Measurements from ENCODE around the gene SLC6A19. TPM values are rescaled to one million over a fixed set of nuclear protein-coding genes. Genes with fewer than 3 reads are reported as not detected.

The SLC6A19 gene
- total and polyA plus RNA-seq, 2 of the 13 experiments (the other 11 are each of a cell fraction or from before 2014, with no cell fraction given), result 0.02 TPM; not detected in 1

GRCh38 chr5:1167728-1168709 is 33.4 kb upstream of the SLC6A19 start (continued):
- no peak for TF ChIP-seq TFE3 (CRISPR knock-in tag; IDR thresholded peaks at IDR 0.05)
- no peak for TF ChIP-seq ZSCAN29 (CRISPR knock-in tag; conservative IDR thresholded peaks at IDR 0.05)
- no peak for TF ChIP-seq SOX6 (IDR thresholded peaks at IDR 0.05)
- peak; percentile 31; the same call in 1 of the 2 replicates for TF ChIP-seq SOX6 (CRISPR knock-in tag; IDR thresholded peaks at IDR 0.05)
- TF ChIP-seq ZFP36L2 (CRISPR knock-in tag; IDR thresholded peaks at IDR 0.05), result no peak
- no peak for TF ChIP-seq NAIF1 (CRISPR knock-in tag; IDR thresholded peaks at IDR 0.05; ENCODE audit: borderline replicate concordance)
- TF ChIP-seq ATF4 (CRISPR knock-in tag; IDR thresholded peaks at IDR 0.05), result no peak
- TF ChIP-seq ZSCAN20 (CRISPR knock-in tag; IDR thresholded peaks at IDR 0.05; ENCODE audit: borderline replicate concordance), result no peak
- no peak for TF ChIP-seq ZNF326 (CRISPR knock-in tag; IDR thresholded peaks at IDR 0.05; ENCODE audit: borderline replicate concordance)
- TF ChIP-seq ZNF749 (CRISPR knock-in tag; IDR thresholded peaks at IDR 0.05; ENCODE audit: borderline replicate concordance), result no peak
- TF ChIP-seq ZNF775 (CRISPR knock-in tag; IDR thresholded peaks at IDR 0.05; ENCODE audit: borderline replicate concordance), result no peak
- TF ChIP-seq ZFP91 (CRISPR knock-in tag; IDR thresholded peaks at IDR 0.05; ENCODE audit: borderline replicate concordance), result peak; percentile 81; the same call in 1 of the 2 replicates
- no peak for TF ChIP-seq HNRNPK (IDR thresholded peaks at IDR 0.05; ENCODE audit: low read depth, low read length, poor library complexity, severe bottlenecking)
- TF ChIP-seq KAT8 (CRISPR knock-in tag; IDR thresholded peaks at IDR 0.05), result no peak
- no peak; the same call in 1 of the 2 replicates for TF ChIP-seq BCL6 (CRISPR knock-in tag; IDR thresholded peaks at IDR 0.05)
- TF ChIP-seq PAWR (CRISPR knock-in tag; IDR thresholded peaks at IDR 0.05; ENCODE audit: borderline replicate concordance), result no peak
- TF ChIP-seq HNRNPLL (IDR thresholded peaks at IDR 0.05; ENCODE audit: low read depth, low read length, poor library complexity, severe bottlenecking), result no peak
- TF ChIP-seq MED13 (CRISPR knock-in tag; IDR thresholded peaks at IDR 0.05), result no peak
- no peak for TF ChIP-seq MATR3 (CRISPR knock-in tag; IDR thresholded peaks at IDR 0.05)
- TF ChIP-seq ZNF556 (CRISPR knock-in tag; IDR thresholded peaks at IDR 0.05; ENCODE audit: borderline replicate concordance), result no peak
- TF ChIP-seq E2F2 (CRISPR knock-in tag; IDR thresholded peaks at IDR 0.05; ENCODE audit: borderline replicate concordance), result 0 out of 2 replicates have a peak, but pooled peaks have one; percentile 43
- TF ChIP-seq YY1 (IDR thresholded peaks at IDR 0.05; ENCODE audit: insufficient read depth, insufficient replicate concordance, low read depth, low read length), result no peak
- TF ChIP-seq HOXA9 (CRISPR knock-in tag; IDR thresholded peaks at IDR 0.05; ENCODE audit: borderline replicate concordance), result peak; percentile 50; the same call in 1 of the 2 replicates

All from HepG2 (cell line).